Thyroid gland (tissue), 4 donors: Measurements from ENCODE around the gene MICAL3.

Source experiments
- POLR2A ChIP-seq, 2 donors: fragments of 450-650 bp; IDR thresholded peaks; one replicate each; pipeline ENCODE4 v1.6.1; 2017; ENCODE audit warnings: antibody characterized with exemption in 2 of 2, mild to moderate bottlenecking in 2 of 2, moderate library complexity in 1 of 2
- TF ChIP-seq, protein P1 (sequence below), 6 experiments: fragments of 200-600 bp in 3 of 6; fragments of 450-650 bp in 3 of 6; sonication (generic) in 3 of 6; IDR thresholded peaks; one replicate each; pipeline ENCODE4 v1.5.1; 2016 to 2019; ENCODE audit warnings: antibody characterized with exemption in 6 of 6, mild to moderate bottlenecking in 2 of 6, inconsistent platforms in 1 of 6, moderate library complexity in 1 of 6

DNA sequence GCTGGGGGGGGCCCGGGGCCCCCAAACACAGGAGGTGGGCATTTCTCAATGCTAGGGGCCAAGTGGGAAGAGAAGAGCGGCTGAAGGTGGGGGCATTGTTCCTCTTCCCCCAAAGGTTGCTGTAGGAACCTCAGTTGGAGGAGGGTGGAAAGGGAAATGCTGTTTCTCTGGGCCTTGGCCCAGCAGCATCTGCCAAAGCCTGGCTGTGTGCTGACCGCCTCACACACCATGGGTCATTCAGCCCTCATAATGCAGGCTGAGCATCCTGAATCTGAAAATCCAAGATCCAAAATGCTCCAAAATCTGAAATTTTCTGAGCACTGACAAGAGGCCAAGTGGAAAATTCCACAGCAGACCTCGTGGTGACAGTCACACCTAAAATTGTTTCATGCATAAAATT is 201.1 kb downstream of the MICAL3 start:
- TF ChIP-seq, protein P1, sequence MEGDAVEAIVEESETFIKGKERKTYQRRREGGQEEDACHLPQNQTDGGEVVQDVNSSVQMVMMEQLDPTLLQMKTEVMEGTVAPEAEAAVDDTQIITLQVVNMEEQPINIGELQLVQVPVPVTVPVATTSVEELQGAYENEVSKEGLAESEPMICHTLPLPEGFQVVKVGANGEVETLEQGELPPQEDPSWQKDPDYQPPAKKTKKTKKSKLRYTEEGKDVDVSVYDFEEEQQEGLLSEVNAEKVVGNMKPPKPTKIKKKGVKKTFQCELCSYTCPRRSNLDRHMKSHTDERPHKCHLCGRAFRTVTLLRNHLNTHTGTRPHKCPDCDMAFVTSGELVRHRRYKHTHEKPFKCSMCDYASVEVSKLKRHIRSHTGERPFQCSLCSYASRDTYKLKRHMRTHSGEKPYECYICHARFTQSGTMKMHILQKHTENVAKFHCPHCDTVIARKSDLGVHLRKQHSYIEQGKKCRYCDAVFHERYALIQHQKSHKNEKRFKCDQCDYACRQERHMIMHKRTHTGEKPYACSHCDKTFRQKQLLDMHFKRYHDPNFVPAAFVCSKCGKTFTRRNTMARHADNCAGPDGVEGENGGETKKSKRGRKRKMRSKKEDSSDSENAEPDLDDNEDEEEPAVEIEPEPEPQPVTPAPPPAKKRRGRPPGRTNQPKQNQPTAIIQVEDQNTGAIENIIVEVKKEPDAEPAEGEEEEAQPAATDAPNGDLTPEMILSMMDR (IDR thresholded peaks at IDR 0.05): no peak
- no peak for TF ChIP-seq POLR2A (IDR thresholded peaks at IDR 0.05)
